Effector memory CD8-positive, alpha-beta T cell (primary cell): ENCODE measurements around the gene CORT.
A peak's percentile ranks its signal among the peaks of the same experiment; 100 is the strongest.

Source experiments
- ATAC-seq: fragments of 150-1000 bp; cut with Tn5 transposase; replicated peaks from 2 replicates; pipeline ENCODE4 v1.10.0; 2021; ENCODE audit warnings: mild to moderate bottlenecking, moderate library complexity
- DNase-seq, 3 experiments: peaks; one replicate each; pipeline ENCODE4 v3.0.0; 2021
- H3K27ac Mint-ChIP-seq, 2 donors: one replicate each; pipeline ENCODE4 v1.8.0; 2022; ENCODE audit warnings: mild to moderate bottlenecking in 2 of 2, mixed read lengths in 2 of 2, moderate library complexity in 2 of 2
- H3K27me3 Mint-ChIP-seq, 2 donors: one replicate each; pipeline ENCODE4 v1.8.0; 2022; ENCODE audit warnings: mixed read lengths in 2 of 2
- H3K36me3 Mint-ChIP-seq: one replicate; pipeline ENCODE4 v1.8.0; 2022; ENCODE audit warnings: mild to moderate bottlenecking, moderate library complexity, mixed read lengths; ENCODE audit not compliant: insufficient read depth
- H3K4me1 Mint-ChIP-seq, 2 donors: one replicate each; pipeline ENCODE4 v1.8.0; 2022; ENCODE audit warnings: low read depth in 2 of 2, mixed read lengths in 2 of 2
- H3K4me3 Mint-ChIP-seq, 2 donors: one replicate each; pipeline ENCODE4 v1.8.0; 2022; ENCODE audit warnings: mild to moderate bottlenecking in 2 of 2, mixed read lengths in 2 of 2, moderate library complexity in 2 of 2
- H3K9me3 Mint-ChIP-seq, 2 donors: one replicate each; pipeline ENCODE4 v1.8.0; 2022; ENCODE audit warnings: mixed read lengths in 2 of 2

Gene CORT

DNA sequence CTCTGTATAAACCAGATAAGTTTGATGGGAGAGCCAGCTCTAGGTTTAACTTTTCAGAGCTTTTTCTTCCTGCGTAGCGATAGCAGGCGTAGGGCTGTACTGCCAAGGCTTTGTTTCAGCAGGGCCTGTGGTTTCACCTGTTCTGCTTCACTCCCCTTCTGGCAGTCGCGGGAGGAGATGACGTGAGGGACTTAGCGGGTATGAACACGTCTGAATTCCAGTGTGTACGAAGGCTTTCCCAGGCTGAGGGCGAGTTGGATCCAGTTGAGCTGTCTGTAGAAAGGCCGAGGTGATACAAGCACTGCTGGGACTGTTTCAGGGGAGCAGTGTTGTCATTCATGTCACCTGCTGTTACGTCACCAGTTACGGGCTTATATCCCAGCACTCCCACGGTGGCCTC lies 46.1 kb downstream of the CORT start:
- ATAC-seq (peak; percentile 14), DNase-seq (no peak)
- Mint-ChIP-seq H3K36me3 (peaks cover 25% of the 10 kb centered on the region), H3K4me3 (peak overlapping the region; percentile 83 to 92), H3K9me3 (no peaks in the 10 kb centered on the region), H3K4me1 (peaks cover 38 to 41% of the 10 kb centered on the region in 2 donors), H3K27ac (peak overlapping the region; percentile 90 to 95), H3K27me3 (no peaks in the 10 kb centered on the region)

DNA sequence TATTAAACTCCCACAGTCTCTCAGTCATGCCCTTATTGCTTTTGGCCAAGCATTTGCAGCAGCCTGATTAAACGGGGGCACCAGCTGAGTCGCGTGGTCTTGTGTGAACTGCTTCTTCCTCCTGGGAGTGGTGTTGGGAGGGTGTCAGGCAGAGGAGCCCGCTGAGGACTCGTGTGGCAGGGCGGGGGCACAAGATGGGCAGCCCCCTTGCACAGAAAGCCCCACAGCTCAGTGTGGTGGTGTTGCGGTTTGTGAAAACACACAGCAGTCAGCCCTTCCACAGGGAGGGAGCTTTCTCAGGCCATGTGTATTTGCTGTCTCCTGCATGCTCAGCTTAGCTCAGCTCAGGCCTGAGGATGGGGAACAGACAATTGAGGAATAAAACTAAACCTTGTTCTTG lies 47.3 kb downstream of the CORT start:
- ATAC-seq = peak; percentile 36
- Mint-ChIP-seq H3K4me3 (peak overlapping the region; percentile 33 to 92), H3K4me1 (peaks cover 38 to 41% of the 10 kb centered on the region in 2 donors), H3K27ac (peak overlapping the region; percentile 64 to 90), H3K36me3 (peaks cover 25% of the 10 kb centered on the region), H3K27me3 (no peaks in the 10 kb centered on the region), H3K9me3 (no peaks in the 10 kb centered on the region)
- no peak for DNase-seq

DNA sequence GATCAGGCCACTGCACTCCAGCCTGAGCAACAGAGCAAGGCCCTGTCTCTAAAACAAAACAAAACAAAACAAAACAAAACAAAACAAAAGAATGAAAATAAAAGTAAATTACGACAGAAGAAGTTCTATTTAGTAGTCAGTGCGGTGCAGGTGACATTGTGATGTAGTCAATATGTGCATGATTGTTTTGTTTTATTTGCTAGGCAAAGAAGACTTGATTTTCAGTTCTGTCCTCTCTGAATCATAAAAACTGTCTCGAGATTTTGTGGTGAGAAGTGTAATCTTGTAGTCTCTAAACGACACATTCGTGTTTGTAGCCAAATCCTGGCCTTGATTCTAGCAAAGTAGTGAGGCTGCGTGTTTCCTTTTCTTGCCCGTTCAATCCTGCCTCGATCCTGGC lies 48.4 kb downstream of the CORT start:
- Mint-ChIP-seq H3K27ac (peak overlapping the region; percentile 77 to 90), H3K27me3 (no peaks in the 10 kb centered on the region), H3K9me3 (no peaks in the 10 kb centered on the region), H3K4me1 (peaks cover 38 to 41% of the 10 kb centered on the region in 2 donors), H3K36me3 (peaks cover 22% of the 10 kb centered on the region), H3K4me3 (peak overlapping the region; percentile 59 to 64)
- DNase-seq (no peak), ATAC-seq (peak; percentile 23)
